K562 (cell line): ENCODE data around the gene COQ4. TPM values are rescaled to one million over a fixed set of nuclear protein-coding genes. Genes with fewer than 3 reads are reported as not detected.

ENCODE experiments used
- DMBX1 ChIP-seq: fragments of 250-450 bp; sonication (Bioruptor Pico); IDR thresholded peaks from 2 replicates; pipeline ENCODE4 v1.8.0; 2022; ENCODE audit warnings: inconsistent platforms, mild to moderate bottlenecking, moderate library complexity, borderline replicate concordance
- ERF ChIP-seq: fragments of 450-650 bp; formaldehyde crosslinking; IDR thresholded peaks from 2 replicates; pipeline ENCODE4 v1.4.0; 2020; ENCODE audit warnings: mild to moderate bottlenecking, mixed read lengths
- FOXA3 ChIP-seq, 2 experiments: fragments of 450-650 bp in 1 of 2; sonication (generic) in 1 of 2; formaldehyde crosslinking; IDR thresholded peaks in 1 of 2; conservative IDR thresholded peaks in 1 of 2; 2 replicates each; pipeline versions ENCODE4 v1.4.0 to v1.8.0; 2020 to 2022; ENCODE audit warnings: mild to moderate bottlenecking in 2 of 2, missing genetic modification reagents in 1 of 2
- FUS ChIP-seq: fragments of 200-400 bp; formaldehyde crosslinking; optimal IDR thresholded peaks from 2 replicates; pipeline ENCODE3; 2017; ENCODE audit warnings: low read depth, low read length
- GATA2 ChIP-seq: sonication (generic); formaldehyde crosslinking; IDR thresholded peaks from 2 replicates; pipeline ENCODE4 v1.4.0; 2020; ENCODE audit warnings: mild to moderate bottlenecking, missing genetic modification reagents
- HDAC1 ChIP-seq, 2 experiments: fragments of 450-650 bp; IDR thresholded peaks; 2 replicates each; pipeline ENCODE4 v1.6.1; 2016 to 2017; ENCODE audit warnings: inconsistent platforms in 1 of 2, mild to moderate bottlenecking in 1 of 2, moderate library complexity in 1 of 2
- HIVEP1 ChIP-seq: fragments of 250-450 bp; sonication (Bioruptor Pico); IDR thresholded peaks from 2 replicates; pipeline ENCODE4 v1.4.0; 2020; ENCODE audit warnings: mild to moderate bottlenecking
- HNRNPLL ChIP-seq: fragments of 200-400 bp; formaldehyde crosslinking; IDR thresholded peaks from 2 replicates; pipeline ENCODE4 v1.6.1; 2017; ENCODE audit warnings: low read length, low read depth, mild to moderate bottlenecking; ENCODE audit not compliant: poor library complexity, severe bottlenecking
- KLF10 ChIP-seq: fragments of 250-450 bp; sonication (Bioruptor Pico); IDR thresholded peaks from 2 replicates; pipeline ENCODE4 v1.6.1; 2021; ENCODE audit warnings: matching md5 sums
- NR1H2 ChIP-seq: sonication (generic); formaldehyde crosslinking; IDR thresholded peaks from 2 replicates; pipeline ENCODE4 v1.4.0; 2020; ENCODE audit warnings: mild to moderate bottlenecking, missing genetic modification reagents
- NR2C2 ChIP-seq, 2 experiments: fragments of 200-800 bp in 1 of 2; sonication (Bioruptor generic) in 1 of 2; sonication (generic) in 1 of 2; formaldehyde crosslinking in 1 of 2; IDR thresholded peaks; 2 replicates each; pipeline versions ENCODE4 v1.6.1 to v1.8.0; 2016 to 2022; ENCODE audit warnings: mild to moderate bottlenecking in 1 of 2, missing compliant biosample characterization in 1 of 2, missing genetic modification characterization in 1 of 2, missing genetic modification reagents in 1 of 2
- NR2F6 ChIP-seq: fragments of 450-650 bp; formaldehyde crosslinking; IDR thresholded peaks from 2 replicates; pipeline ENCODE4 v1.4.0; 2020; ENCODE audit warnings: mild to moderate bottlenecking
- SMAD1 ChIP-seq: fragments of 150-350 bp; IDR thresholded peaks from 2 replicates; pipeline ENCODE4 v1.6.1; 2014; ENCODE audit warnings: low read length, low read depth; ENCODE audit not compliant: partially characterized antibody
- SUPT5H ChIP-seq: fragments of 450-650 bp; IDR thresholded peaks from 2 replicates; pipeline ENCODE4 v1.6.1; 2016
- TOE1 ChIP-seq, 2 experiments: fragments of 450-650 bp in 1 of 2; sonication (generic) in 1 of 2; formaldehyde crosslinking in 1 of 2; IDR thresholded peaks; 2 replicates each; pipeline versions ENCODE4 v1.7.1 to v1.8.0; 2016 to 2022; ENCODE audit warnings: borderline replicate concordance in 2 of 2, mild to moderate bottlenecking in 2 of 2, antibody characterized with exemption in 1 of 2, inconsistent platforms in 1 of 2, low read depth in 1 of 2, missing genetic modification reagents in 1 of 2, moderate library complexity in 1 of 2
- TRIM25 ChIP-seq: fragments of 450-650 bp; IDR thresholded peaks from 2 replicates; pipeline ENCODE4 v1.7.0; 2016; ENCODE audit warnings: borderline replicate concordance
- TRIM28 ChIP-seq: fragments of 450-650 bp; IDR thresholded peaks from 2 replicates; pipeline ENCODE4 v1.6.1; 2017
- ZBTB12 ChIP-seq: fragments of 250-450 bp; sonication (Bioruptor Pico); IDR thresholded peaks from 2 replicates; pipeline ENCODE4 v1.4.0; 2020
- ZBTB49 ChIP-seq: sonication (generic); formaldehyde crosslinking; IDR thresholded peaks from 2 replicates; pipeline ENCODE4 v1.8.0; 2022; ENCODE audit warnings: missing genetic modification reagents, mild to moderate bottlenecking, borderline replicate concordance
- ZBTB8A ChIP-seq: fragments of 450-650 bp; IDR thresholded peaks from 2 replicates; pipeline ENCODE4 v1.6.1; 2018; ENCODE audit warnings: mild to moderate bottlenecking, moderate library complexity; ENCODE audit not compliant: partially characterized antibody
- ZNF140 ChIP-seq: fragments of 250-450 bp; sonication (Bioruptor Pico); IDR thresholded peaks from 2 replicates; pipeline ENCODE4 v1.8.0; 2021; ENCODE audit warnings: moderate library complexity, mild to moderate bottlenecking, inconsistent platforms
- ZNF197 ChIP-seq: fragments of 200-800 bp; sonication (Bioruptor generic); IDR thresholded peaks from 2 replicates; pipeline ENCODE4 v1.6.1; 2016; ENCODE audit warnings: low read depth, missing genetic modification characterization, missing compliant biosample characterization
- ZNF384 ChIP-seq: IDR thresholded peaks from 2 replicates; pipeline ENCODE4 v1.6.1; 2012; ENCODE audit warnings: low read depth, low read length, improper control_type of control experiment
- polyA plus RNA-seq, 8 experiments: library from polyadenylated mRNA; depleted of rRNA in 4 of 8; stranded (reverse) in 5 of 8; unstranded in 3 of 8; fragments of >200 nt; fragmentation: Nextera tagmentation in 2 of 8; fragmentation: Illumina TruSeq in 1 of 8; extraction: Ambion mirVana in 2 of 8; extraction: Trizol in 1 of 8; gene quantifications; 2 replicates each; pipeline versions ENCODE4 v1.2.1 to v1.2.3, GENCODE V29; 2011 to 2014; ENCODE audit warnings: inconsistent platforms in 1 of 8, missing spikeins in 1 of 8
- total RNA-seq, 7 experiments: library from RNA; depleted of rRNA in 6 of 7; stranded (reverse); fragments of >200 nt in 6 of 7; fragmentation: Illumina TruSeq in 2 of 7; extraction: Trizol in 2 of 7; gene quantifications; 2 replicates each; pipeline versions ENCODE4 v1.2.1 to v1.2.3, GENCODE V29; 2011 to 2021; ENCODE audit warnings: low replicate concordance in 1 of 7

COQ4 gene
- total and polyA plus RNA-seq, 9 of the 15 experiments (the other 6 are each of a cell fraction or from before 2014, with no cell fraction given), result 9.1 to 135 (median 67.2) TPM

- TF ChIP-seq HDAC1 (IDR thresholded peaks at IDR 0.05) (no peak), ERF (peak; percentile 84), NR2C2 (CRISPR knock-in tag; IDR thresholded peaks at IDR 0.05) (no peak), NR2C2 (tag; IDR thresholded peaks at IDR 0.05) (no peak), SUPT5H (no peak), ZBTB8A (no peak), ZNF140 (no peak), FOXA3 (CRISPR knock-in tag; conservative IDR thresholded peaks at IDR 0.05 in 1 of 2, IDR thresholded peaks at IDR 0.05 in 1 of 2) (0 out of 4 replicates have a peak, but pooled peaks of 1 of the 2 experiments have one; percentile 4), TRIM25 (no peak), GATA2 (CRISPR knock-in tag) (no peak), DMBX1 (CRISPR knock-in tag) (peak; percentile 83), NR1H2 (CRISPR knock-in tag) (no peak), TOE1 (IDR thresholded peaks at IDR 0.05; ENCODE audit: borderline replicate concordance) (no peak), TOE1 (CRISPR knock-in tag; IDR thresholded peaks at IDR 0.05; ENCODE audit: borderline replicate concordance, low read depth) (no peak), ZNF197 (CRISPR knock-in tag) (no peak), KLF10 (CRISPR knock-in tag) (no peak), TRIM28 (no peak), HIVEP1 (no peak), HNRNPLL (peak; percentile 24), ZBTB12 (CRISPR knock-in tag) (peak; percentile 60), NR2F6 (CRISPR knock-in tag) (no peak), SMAD1 (no peak), ZBTB49 (no peak), ZNF384 (peak; percentile 86), FUS (no peak)
Measured at GRCh38 chr9:128296340-128297220, 26.1 kb upstream of the COQ4 start (continued).
